ENCODE results near the gene LSM5.
"Not testable (repeated sequence)": the region's sequence is repeated elsewhere in the genome, so short reads cannot be mapped to it uniquely, and the experiment has no call there.

The LSM5 gene

GRCh38 chr7:32502728-32503127, 12.5 kb upstream of the LSM5 start:
- DNase-seq = no peak

GRCh38 chr7:32501522-32501921, 11.3 kb upstream of the LSM5 start:
- no peak for DNase-seq

- peak; percentile 41 for DNase-seq
These were observed 10.8 kb upstream of the LSM5 start for GRCh38 chr7:32500922-32501341.

GRCh38 chr7:32500216-32500615, 10.0 kb upstream of the LSM5 start:
- not testable (repeated sequence) for DNase-seq

- not testable (repeated sequence) for DNase-seq
These were observed 9.6 kb upstream of the LSM5 start for GRCh38 chr7:32499755-32500154.

GRCh38 chr7:32496052-32496813, 6.1 kb upstream of the LSM5 start:
- no peak for DNase-seq

GRCh38 chr7:32495298-32496051, 5.3 kb upstream of the LSM5 start, which contains the start of gene AVL9:
Gene AVL9 (plus strand): TSS chr7:32495489. CDS start chr7:32495710, 221 bp downstream.
- peak; percentile 90 for DNase-seq

- no peak for DNase-seq
These were observed 4.7 kb upstream of the LSM5 start for GRCh38 chr7:32494946-32495297.

GRCh38 chr7:32489788-32490126, 423 bp downstream of the LSM5 start:
- DNase-seq = no peak

GRCh38 chr7:32481921-32482320, 8.3 kb downstream of the LSM5 start:
- DNase-seq = no peak

- no peak for DNase-seq
These were observed 9.0 kb downstream of the LSM5 start for GRCh38 chr7:32481176-32481575.

GRCh38 chr7:32479574-32480200, 10.5 kb downstream of the LSM5 start:
- peak; percentile 53 for DNase-seq

GRCh38 chr7:32477649-32477980, 12.6 kb downstream of the LSM5 start:
- no peak for DNase-seq

GRCh38 chr7:32476816-32477648, 13.1 kb downstream of the LSM5 start:
- DNase-seq = no peak

- DNase-seq = no peak
These were observed 16.2 kb downstream of the LSM5 start for GRCh38 chr7:32474008-32474407.

- DNase-seq = no peak
These were observed 18.2 kb downstream of the LSM5 start for GRCh38 chr7:32472015-32472414.

- DNase-seq = no peak
These were observed 19.3 kb downstream of the LSM5 start for GRCh38 chr7:32470871-32471270.

GRCh38 chr7:32470004-32470403, 20.2 kb downstream of the LSM5 start:
- DNase-seq = not testable (repeated sequence)

- not testable (repeated sequence) for DNase-seq
These were observed 25.4 kb downstream of the LSM5 start for GRCh38 chr7:32464641-32465416.

- DNase-seq = no peak
These were observed 27.2 kb downstream of the LSM5 start for GRCh38 chr7:32462977-32463376.

GRCh38 chr7:32462451-32462850, 27.7 kb downstream of the LSM5 start:
- DNase-seq = no peak

GRCh38 chr7:32461484-32461883, 28.7 kb downstream of the LSM5 start:
- no peak for DNase-seq
